Measurements from ENCODE around the gene PIAS2. TPM values are rescaled to one million over a fixed set of nuclear protein-coding genes. Genes with fewer than 3 reads are reported as not detected.

The PIAS2 gene
- total and polyA plus RNA-seq, 2 experiments from 2014 or later: 30.3 to 54.2 TPM

DNA sequence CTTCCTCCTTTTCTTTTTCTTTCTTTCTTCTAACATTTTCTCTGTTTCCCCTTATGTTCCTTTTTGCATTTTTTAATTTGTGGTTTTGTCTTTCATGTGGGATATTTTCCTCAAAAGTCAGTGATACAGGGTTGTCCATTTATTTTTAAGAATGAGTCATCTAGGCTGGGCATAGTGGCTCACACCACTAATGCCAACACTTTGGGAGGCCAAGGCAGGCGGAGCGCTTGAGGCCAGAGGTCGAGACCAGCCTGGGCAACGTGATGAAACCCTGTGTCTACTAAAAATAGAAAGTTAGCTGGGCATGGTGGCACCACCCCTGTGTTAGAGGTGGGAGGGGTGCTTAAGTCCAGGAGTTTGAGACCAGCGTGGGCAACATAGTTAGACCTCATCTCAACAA lies 35.9 kb upstream of the PIAS2 start:
- H3K27me3 ChIP-seq (ENCODE audit: insufficient read depth): no peaks in the 10 kb centered on the region
- no peak for ATAC-seq
- no peak overlapping the region for H2AFZ ChIP-seq
- H3K4me3 ChIP-seq: no peak overlapping the region
- H3K9me2 ChIP-seq (ENCODE audit: insufficient read depth): no peaks in the 10 kb centered on the region
- no peaks in the 10 kb centered on the region for H3K79me2 ChIP-seq (replicated peaks; ENCODE audit: insufficient read depth)
- TF ChIP-seq EZH2 (IDR thresholded peaks at IDR 0.05; ENCODE audit: low read depth, unreplicated experiment) (no peak), POLR2AphosphoS5 (IDR thresholded peaks at IDR 0.05; ENCODE audit: low read depth) (no peak), ZNF114 (CRISPR knock-in tag; IDR thresholded peaks at IDR 0.05) (no peak), STAT1 (IDR thresholded peaks at IDR 0.05; ENCODE audit: unreplicated experiment) (no peak), EZH2phosphoT487 (IDR thresholded peaks at IDR 0.05; ENCODE audit: unreplicated experiment) (no peak), NANOG (IDR thresholded peaks at IDR 0.05; ENCODE audit: borderline replicate concordance) (no peak), CREB1 (CRISPR knock-in tag; IDR thresholded peaks at IDR 0.05; ENCODE audit: low read depth) (no peak), ZNF331 (CRISPR knock-in tag; IDR thresholded peaks at IDR 0.05; ENCODE audit: low read depth) (no peak), JUNB (IDR thresholded peaks at IDR 0.05; ENCODE audit: unreplicated experiment) (no peak)
- TF ChIP-seq, protein P1, sequence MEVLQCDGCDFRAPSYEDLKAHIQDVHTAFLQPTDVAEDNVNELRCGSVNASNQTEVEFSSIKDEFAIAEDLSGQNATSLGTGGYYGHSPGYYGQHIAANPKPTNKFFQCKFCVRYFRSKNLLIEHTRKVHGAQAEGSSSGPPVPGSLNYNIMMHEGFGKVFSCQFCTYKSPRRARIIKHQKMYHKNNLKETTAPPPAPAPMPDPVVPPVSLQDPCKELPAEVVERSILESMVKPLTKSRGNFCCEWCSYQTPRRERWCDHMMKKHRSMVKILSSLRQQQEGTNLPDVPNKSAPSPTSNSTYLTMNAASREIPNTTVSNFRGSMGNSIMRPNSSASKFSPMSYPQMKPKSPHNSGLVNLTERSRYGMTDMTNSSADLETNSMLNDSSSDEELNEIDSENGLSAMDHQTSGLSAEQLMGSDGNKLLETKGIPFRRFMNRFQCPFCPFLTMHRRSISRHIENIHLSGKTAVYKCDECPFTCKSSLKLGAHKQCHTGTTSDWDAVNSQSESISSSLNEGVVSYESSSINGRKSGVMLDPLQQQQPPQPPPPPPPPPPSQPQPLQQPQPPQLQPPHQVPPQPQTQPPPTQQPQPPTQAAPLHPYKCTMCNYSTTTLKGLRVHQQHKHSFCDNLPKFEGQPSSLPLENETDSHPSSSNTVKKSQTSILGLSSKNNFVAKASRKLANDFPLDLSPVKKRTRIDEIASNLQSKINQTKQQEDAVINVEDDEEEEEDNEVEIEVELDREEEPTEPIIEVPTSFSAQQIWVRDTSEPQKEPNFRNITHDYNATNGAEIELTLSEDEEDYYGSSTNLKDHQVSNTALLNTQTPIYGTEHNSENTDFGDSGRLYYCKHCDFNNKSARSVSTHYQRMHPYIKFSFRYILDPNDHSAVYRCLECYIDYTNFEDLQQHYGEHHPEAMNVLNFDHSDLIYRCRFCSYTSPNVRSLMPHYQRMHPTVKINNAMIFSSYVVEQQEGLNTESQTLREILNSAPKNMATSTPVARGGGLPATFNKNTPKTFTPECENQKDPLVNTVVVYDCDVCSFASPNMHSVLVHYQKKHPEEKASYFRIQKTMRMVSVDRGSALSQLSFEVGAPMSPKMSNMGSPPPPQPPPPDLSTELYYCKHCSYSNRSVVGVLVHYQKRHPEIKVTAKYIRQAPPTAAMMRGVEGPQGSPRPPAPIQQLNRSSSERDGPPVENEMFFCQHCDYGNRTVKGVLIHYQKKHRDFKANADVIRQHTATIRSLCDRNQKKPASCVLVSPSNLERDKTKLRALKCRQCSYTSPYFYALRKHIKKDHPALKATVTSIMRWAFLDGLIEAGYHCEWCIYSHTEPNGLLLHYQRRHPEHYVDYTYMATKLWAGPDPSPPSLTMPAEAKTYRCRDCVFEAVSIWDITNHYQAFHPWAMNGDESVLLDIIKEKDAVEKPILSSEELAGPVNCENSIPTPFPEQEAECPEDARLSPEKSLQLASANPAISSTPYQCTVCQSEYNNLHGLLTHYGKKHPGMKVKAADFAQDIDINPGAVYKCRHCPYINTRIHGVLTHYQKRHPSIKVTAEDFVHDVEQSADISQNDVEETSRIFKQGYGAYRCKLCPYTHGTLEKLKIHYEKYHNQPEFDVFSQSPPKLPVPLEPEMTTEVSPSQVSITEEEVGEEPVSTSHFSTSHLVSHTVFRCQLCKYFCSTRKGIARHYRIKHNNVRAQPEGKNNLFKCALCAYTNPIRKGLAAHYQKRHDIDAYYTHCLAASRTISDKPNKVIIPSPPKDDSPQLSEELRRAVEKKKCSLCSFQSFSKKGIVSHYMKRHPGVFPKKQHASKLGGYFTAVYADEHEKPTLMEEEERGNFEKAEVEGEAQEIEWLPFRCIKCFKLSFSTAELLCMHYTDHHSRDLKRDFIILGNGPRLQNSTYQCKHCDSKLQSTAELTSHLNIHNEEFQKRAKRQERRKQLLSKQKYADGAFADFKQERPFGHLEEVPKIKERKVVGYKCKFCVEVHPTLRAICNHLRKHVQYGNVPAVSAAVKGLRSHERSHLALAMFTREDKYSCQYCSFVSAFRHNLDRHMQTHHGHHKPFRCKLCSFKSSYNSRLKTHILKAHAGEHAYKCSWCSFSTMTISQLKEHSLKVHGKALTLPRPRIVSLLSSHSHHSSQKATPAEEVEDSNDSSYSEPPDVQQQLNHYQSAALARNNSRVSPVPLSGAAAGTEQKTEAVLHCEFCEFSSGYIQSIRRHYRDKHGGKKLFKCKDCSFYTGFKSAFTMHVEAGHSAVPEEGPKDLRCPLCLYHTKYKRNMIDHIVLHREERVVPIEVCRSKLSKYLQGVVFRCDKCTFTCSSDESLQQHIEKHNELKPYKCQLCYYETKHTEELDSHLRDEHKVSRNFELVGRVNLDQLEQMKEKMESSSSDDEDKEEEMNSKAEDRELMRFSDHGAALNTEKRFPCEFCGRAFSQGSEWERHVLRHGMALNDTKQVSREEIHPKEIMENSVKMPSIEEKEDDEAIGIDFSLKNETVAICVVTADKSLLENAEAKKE (CRISPR knock-in tag; IDR thresholded peaks at IDR 0.05): no peak
- TF ChIP-seq, protein P2, sequence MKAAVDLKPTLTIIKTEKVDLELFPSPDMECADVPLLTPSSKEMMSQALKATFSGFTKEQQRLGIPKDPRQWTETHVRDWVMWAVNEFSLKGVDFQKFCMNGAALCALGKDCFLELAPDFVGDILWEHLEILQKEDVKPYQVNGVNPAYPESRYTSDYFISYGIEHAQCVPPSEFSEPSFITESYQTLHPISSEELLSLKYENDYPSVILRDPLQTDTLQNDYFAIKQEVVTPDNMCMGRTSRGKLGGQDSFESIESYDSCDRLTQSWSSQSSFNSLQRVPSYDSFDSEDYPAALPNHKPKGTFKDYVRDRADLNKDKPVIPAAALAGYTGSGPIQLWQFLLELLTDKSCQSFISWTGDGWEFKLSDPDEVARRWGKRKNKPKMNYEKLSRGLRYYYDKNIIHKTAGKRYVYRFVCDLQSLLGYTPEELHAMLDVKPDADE (IDR thresholded peaks at IDR 0.05): no peak
- TF ChIP-seq, protein P3, sequence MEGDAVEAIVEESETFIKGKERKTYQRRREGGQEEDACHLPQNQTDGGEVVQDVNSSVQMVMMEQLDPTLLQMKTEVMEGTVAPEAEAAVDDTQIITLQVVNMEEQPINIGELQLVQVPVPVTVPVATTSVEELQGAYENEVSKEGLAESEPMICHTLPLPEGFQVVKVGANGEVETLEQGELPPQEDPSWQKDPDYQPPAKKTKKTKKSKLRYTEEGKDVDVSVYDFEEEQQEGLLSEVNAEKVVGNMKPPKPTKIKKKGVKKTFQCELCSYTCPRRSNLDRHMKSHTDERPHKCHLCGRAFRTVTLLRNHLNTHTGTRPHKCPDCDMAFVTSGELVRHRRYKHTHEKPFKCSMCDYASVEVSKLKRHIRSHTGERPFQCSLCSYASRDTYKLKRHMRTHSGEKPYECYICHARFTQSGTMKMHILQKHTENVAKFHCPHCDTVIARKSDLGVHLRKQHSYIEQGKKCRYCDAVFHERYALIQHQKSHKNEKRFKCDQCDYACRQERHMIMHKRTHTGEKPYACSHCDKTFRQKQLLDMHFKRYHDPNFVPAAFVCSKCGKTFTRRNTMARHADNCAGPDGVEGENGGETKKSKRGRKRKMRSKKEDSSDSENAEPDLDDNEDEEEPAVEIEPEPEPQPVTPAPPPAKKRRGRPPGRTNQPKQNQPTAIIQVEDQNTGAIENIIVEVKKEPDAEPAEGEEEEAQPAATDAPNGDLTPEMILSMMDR (conservative IDR thresholded peaks at IDR 0.05; ENCODE audit: low read depth in 2 of 2): no peak
- TF ChIP-seq, protein P4, sequence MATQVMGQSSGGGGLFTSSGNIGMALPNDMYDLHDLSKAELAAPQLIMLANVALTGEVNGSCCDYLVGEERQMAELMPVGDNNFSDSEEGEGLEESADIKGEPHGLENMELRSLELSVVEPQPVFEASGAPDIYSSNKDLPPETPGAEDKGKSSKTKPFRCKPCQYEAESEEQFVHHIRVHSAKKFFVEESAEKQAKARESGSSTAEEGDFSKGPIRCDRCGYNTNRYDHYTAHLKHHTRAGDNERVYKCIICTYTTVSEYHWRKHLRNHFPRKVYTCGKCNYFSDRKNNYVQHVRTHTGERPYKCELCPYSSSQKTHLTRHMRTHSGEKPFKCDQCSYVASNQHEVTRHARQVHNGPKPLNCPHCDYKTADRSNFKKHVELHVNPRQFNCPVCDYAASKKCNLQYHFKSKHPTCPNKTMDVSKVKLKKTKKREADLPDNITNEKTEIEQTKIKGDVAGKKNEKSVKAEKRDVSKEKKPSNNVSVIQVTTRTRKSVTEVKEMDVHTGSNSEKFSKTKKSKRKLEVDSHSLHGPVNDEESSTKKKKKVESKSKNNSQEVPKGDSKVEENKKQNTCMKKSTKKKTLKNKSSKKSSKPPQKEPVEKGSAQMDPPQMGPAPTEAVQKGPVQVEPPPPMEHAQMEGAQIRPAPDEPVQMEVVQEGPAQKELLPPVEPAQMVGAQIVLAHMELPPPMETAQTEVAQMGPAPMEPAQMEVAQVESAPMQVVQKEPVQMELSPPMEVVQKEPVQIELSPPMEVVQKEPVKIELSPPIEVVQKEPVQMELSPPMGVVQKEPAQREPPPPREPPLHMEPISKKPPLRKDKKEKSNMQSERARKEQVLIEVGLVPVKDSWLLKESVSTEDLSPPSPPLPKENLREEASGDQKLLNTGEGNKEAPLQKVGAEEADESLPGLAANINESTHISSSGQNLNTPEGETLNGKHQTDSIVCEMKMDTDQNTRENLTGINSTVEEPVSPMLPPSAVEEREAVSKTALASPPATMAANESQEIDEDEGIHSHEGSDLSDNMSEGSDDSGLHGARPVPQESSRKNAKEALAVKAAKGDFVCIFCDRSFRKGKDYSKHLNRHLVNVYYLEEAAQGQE (IDR thresholded peaks at IDR 0.05; ENCODE audit: unreplicated experiment): no peak
- no peak for DNase-seq (ENCODE audit: low spot score)
- no peaks in the 10 kb centered on the region for H3K36me3 ChIP-seq (ENCODE audit: insufficient read depth)
- H3K4me3 Mint-ChIP-seq: no peak overlapping the region
- no peaks in the 10 kb centered on the region for H3K4me1 ChIP-seq (ENCODE audit: insufficient read depth)
- H3K9me3 Mint-ChIP-seq: no peaks in the 10 kb centered on the region
- no peak overlapping the region for H3K4me2 ChIP-seq
- H4K20me1 ChIP-seq (replicated peaks; ENCODE audit: insufficient read depth): no peaks in the 10 kb centered on the region; the same call in 1 of the 2 replicates
- no peaks in the 10 kb centered on the region for H3F3A ChIP-seq (replicated peaks; ENCODE audit: low read depth)
- H3K27ac ChIP-seq (ENCODE audit: low read depth): no peak overlapping the region
- peaks cover 2% of the 10 kb centered on the region for H3K4me1 Mint-ChIP-seq
- no peak overlapping the region; the same call in 1 of the 2 replicates for H3K27ac Mint-ChIP-seq
- no peaks in the 10 kb centered on the region; the same call in 2 of the 3 replicates for H3K36me3 Mint-ChIP-seq (ENCODE audit: low read depth)
- peaks cover 7% of the 10 kb centered on the region for H3K27me3 Mint-ChIP-seq (ENCODE audit: insufficient read depth, low read depth, poor library complexity)
